Osteocyte (in vitro differentiated cells): ENCODE data around the gene IRAG1. TPM values are rescaled to one million over a fixed set of nuclear protein-coding genes. Genes with fewer than 3 reads are reported as not detected.

ENCODE experiments used
- DNase-seq: peaks from one replicate; pipeline ENCODE4 v3.0.0; 2021; ENCODE audit warnings: mixed read lengths; ENCODE audit not compliant: unreplicated experiment; ENCODE audit errors: extremely low spot score
- H3K27ac Mint-ChIP-seq: one replicate; pipeline ENCODE4 v1.8.0; 2021; ENCODE audit warnings: mild to moderate bottlenecking, mixed read lengths; ENCODE audit not compliant: unreplicated experiment
- H3K27me3 Mint-ChIP-seq: one replicate; pipeline ENCODE4 v1.8.0; 2021; ENCODE audit warnings: mixed read lengths; ENCODE audit not compliant: unreplicated experiment
- H3K36me3 Mint-ChIP-seq: one replicate; pipeline ENCODE4 v1.8.0; 2021; ENCODE audit warnings: mixed read lengths; ENCODE audit not compliant: unreplicated experiment
- H3K4me1 Mint-ChIP-seq: one replicate; pipeline ENCODE4 v1.8.0; 2021; ENCODE audit warnings: mixed read lengths; ENCODE audit not compliant: unreplicated experiment
- H3K4me3 Mint-ChIP-seq: one replicate; pipeline ENCODE4 v1.8.0; 2021; ENCODE audit warnings: mild to moderate bottlenecking, moderate library complexity, mixed read lengths; ENCODE audit not compliant: unreplicated experiment
- H3K9me3 Mint-ChIP-seq: one replicate; pipeline ENCODE4 v1.8.0; 2021; ENCODE audit warnings: mixed read lengths; ENCODE audit not compliant: unreplicated experiment
- CTCF ChIP-seq: fragments of 200-600 bp; sonication (generic); IDR thresholded peaks from 2 replicates; pipeline ENCODE4 v1.5.0; 2021; ENCODE audit warnings: antibody characterized with exemption, mild to moderate bottlenecking, moderate library complexity
- total RNA-seq: library from RNA; stranded (reverse); gene quantifications from 2 replicates; pipeline ENCODE4 v1.2.1, GENCODE V29; 2021

The IRAG1 gene
- total RNA-seq, 1 donor from 2014 or later, result 22.2 TPM

GRCh38 chr11:10699072-10699471, 5.5 kb upstream of the IRAG1 start:
- no peak for TF ChIP-seq CTCF
- H3K9me3 Mint-ChIP-seq, result no peaks in the 10 kb centered on the region
- H3K4me1 Mint-ChIP-seq, result peaks cover 13% of the 10 kb centered on the region
- no peak for DNase-seq
- H3K27ac Mint-ChIP-seq, result no peak overlapping the region
- H3K4me3 Mint-ChIP-seq, result no peak overlapping the region
- H3K36me3 Mint-ChIP-seq, result no peaks in the 10 kb centered on the region
- H3K27me3 Mint-ChIP-seq, result no peaks in the 10 kb centered on the region

GRCh38 chr11:10697323-10697620, 3.7 kb upstream of the IRAG1 start:
- H3K4me1 Mint-ChIP-seq, result peaks cover 28% of the 10 kb centered on the region
- no peak for TF ChIP-seq CTCF

GRCh38 chr11:10696468-10697322, 3.1 kb upstream of the IRAG1 start:
- no peaks in the 10 kb centered on the region for H3K36me3 Mint-ChIP-seq
- H3K4me3 Mint-ChIP-seq, result no peak overlapping the region
- H3K9me3 Mint-ChIP-seq, result no peaks in the 10 kb centered on the region
- H3K4me1 Mint-ChIP-seq, result peaks cover 33% of the 10 kb centered on the region
- no peak overlapping the region for H3K27ac Mint-ChIP-seq
- no peak for TF ChIP-seq CTCF
- no peak for DNase-seq
- H3K27me3 Mint-ChIP-seq, result no peaks in the 10 kb centered on the region

More at GRCh38 chr11:10697323-10697620, 3.7 kb upstream of the IRAG1 start:
- Mint-ChIP-seq H3K27ac (no peak overlapping the region), H3K36me3 (no peaks in the 10 kb centered on the region), H3K4me3 (no peak overlapping the region), H3K9me3 (no peaks in the 10 kb centered on the region), H3K27me3 (no peaks in the 10 kb centered on the region)
- no peak for DNase-seq

- no peak for DNase-seq
- Mint-ChIP-seq H3K27me3 (no peaks in the 10 kb centered on the region), H3K4me3 (no peak overlapping the region), H3K36me3 (peaks cover under 1% of the 10 kb centered on the region), H3K9me3 (no peaks in the 10 kb centered on the region), H3K4me1 (peaks cover 41% of the 10 kb centered on the region), H3K27ac (no peak overlapping the region)
- TF ChIP-seq CTCF, result no peak
Observed at GRCh38 chr11:10695833-10696232, 2.3 kb upstream of the IRAG1 start.

GRCh38 chr11:10694486-10695239, 1.1 kb upstream of the IRAG1 start:
- H3K4me1 Mint-ChIP-seq, result peaks cover 44% of the 10 kb centered on the region
- no peak for TF ChIP-seq CTCF
- no peaks in the 10 kb centered on the region for H3K27me3 Mint-ChIP-seq
- H3K4me3 Mint-ChIP-seq, result no peak overlapping the region
- H3K27ac Mint-ChIP-seq, result peak overlapping the region; percentile 91
- H3K9me3 Mint-ChIP-seq, result no peaks in the 10 kb centered on the region
- H3K36me3 Mint-ChIP-seq, result peaks cover 3% of the 10 kb centered on the region
- DNase-seq, result no peak
